K562 (cell line): ENCODE data around the gene TNN. TPM values are rescaled to one million over a fixed set of nuclear protein-coding genes. Genes with fewer than 3 reads are reported as not detected.

Source experiments
- ATAC-seq: fragments of 200-7000 bp; cut with Tn5 transposase; 3 replicates; pipeline ENCODE4 v1.9.1; 2020; ENCODE audit warnings: moderate library complexity
- BruUV-seq: library from RNA; stranded (reverse); fragments of 400-500 nt; replicated peaks from 2 replicates; lab custom pipeline; 2021; lab: Mats Ljungman, UMichigan
- CTCF ChIA-PET: fragments of 300-600 bp; formaldehyde crosslinking; extraction: SDS; loops from one replicate; lab custom pipeline; 2021; ENCODE audit warnings: low intra/inter-chr PET ratio; lab: Yijun Ruan, JAX
- POLR2A ChIA-PET: fragments of 300-600, 350-650 bp; sonication (Branson Sonifier 250); formaldehyde crosslinking; extraction: SDS; loops from one replicate; lab custom pipeline; 2021; ENCODE audit warnings: antibody characterized with exemption, inconsistent platforms; lab: Yijun Ruan, JAX
- DNase-seq, 4 experiments: peaks; one replicate each; pipeline versions ENCODE4 v3.0.0 to v3.0.0-alpha.2; 2011 to 2018; ENCODE audit warnings: low spot score in 3 of 4, mixed read lengths in 3 of 4; ENCODE audit errors: extremely low read depth in 1 of 4
- FAIRE-seq: peaks from 2 replicates; lab custom pipeline; 2011; peaks lifted over from hg19 to GRCh38; lab: Jason Lieb, UNC
- H2AFZ ChIP-seq: 2 replicates; pipeline ENCODE4 v1.6.0; 2011; ENCODE audit warnings: low read depth, low read length, control low read depth, inconsistent platforms
- H3K27ac ChIP-seq: fragments of 200-600 bp; 3 replicates; pipeline ENCODE4 v1.8.0; 2011; ENCODE audit warnings: low read depth, mild to moderate bottlenecking, control low read depth, inconsistent platforms, low read length, moderate library complexity, mixed read lengths; ENCODE audit errors: extremely low read depth
- H3K27me3 ChIP-seq, 2 experiments: fragments of 300-600 bp in 1 of 2; 2 replicates in 1 of 2; 3 replicates in 1 of 2; pipeline versions ENCODE4 v1.6.0 to v1.8.0; 2011; ENCODE audit warnings: inconsistent platforms in 2 of 2, low read length in 2 of 2, mild to moderate bottlenecking in 1 of 2, mixed read lengths in 1 of 2, moderate library complexity in 1 of 2; ENCODE audit not compliant: control insufficient read depth in 2 of 2, insufficient read depth in 2 of 2
- H3K36me3 ChIP-seq: fragments of 300-600 bp; 3 replicates; pipeline ENCODE4 v1.8.0; 2011; ENCODE audit warnings: mild to moderate bottlenecking, low read length, inconsistent platforms; ENCODE audit not compliant: control insufficient read depth, insufficient read depth
- H3K4me1 ChIP-seq, 2 experiments: fragments of 200-600 bp in 1 of 2; replicated peaks in 1 of 2; 2 replicates in 1 of 2; 3 replicates in 1 of 2; pipeline versions ENCODE4 v1.5.1 to v1.8.0; 2011; ENCODE audit warnings: inconsistent platforms in 2 of 2, low read length in 2 of 2, mild to moderate bottlenecking in 1 of 2, mixed read lengths in 1 of 2, moderate library complexity in 1 of 2; ENCODE audit not compliant: control insufficient read depth in 2 of 2, insufficient read depth in 2 of 2
- H3K4me2 ChIP-seq: 2 replicates; pipeline ENCODE4 v1.6.1; 2011; ENCODE audit warnings: low read length, control low read depth, inconsistent platforms, mixed read lengths; ENCODE audit not compliant: insufficient read depth
- H3K4me3 ChIP-seq: fragments of 200-600 bp; sonication (generic), shearing (Covaris generic); 2 replicates; pipeline ENCODE4 v1.5.1; 2016; ENCODE audit warnings: control low read depth, inconsistent platforms
- H3K79me2 ChIP-seq: fragments of 200-600 bp; 3 replicates; pipeline ENCODE4 v1.8.0; 2011; ENCODE audit warnings: low read length, inconsistent platforms; ENCODE audit not compliant: control insufficient read depth, insufficient read depth
- H3K9ac ChIP-seq, 2 experiments: 2 replicates each; pipeline versions ENCODE4 v1.6.0 to v1.6.1; 2011; ENCODE audit warnings: low read depth in 2 of 2, low read length in 2 of 2, control low read depth in 1 of 2, inconsistent platforms in 1 of 2, mild to moderate bottlenecking in 1 of 2, mixed read lengths in 1 of 2; ENCODE audit not compliant: insufficient read depth in 1 of 2
- H3K9me1 ChIP-seq: one replicate; pipeline ENCODE4 v1.6.0; 2011; ENCODE audit warnings: inconsistent platforms, mild to moderate bottlenecking, low read length, moderate library complexity; ENCODE audit not compliant: control insufficient read depth, insufficient read depth
- H3K9me3 ChIP-seq: replicated peaks from 2 replicates; pipeline ENCODE4 v1.5.1; 2011; ENCODE audit warnings: low read depth, low read length, inconsistent platforms; ENCODE audit not compliant: control insufficient read depth, insufficient read depth
- H4K20me1 ChIP-seq: replicated peaks from 2 replicates; pipeline ENCODE4 v1.6.1; 2011; ENCODE audit warnings: low read length, inconsistent platforms, mixed read lengths; ENCODE audit not compliant: control insufficient read depth, insufficient read depth
- PCBP1 ChIP-seq: fragments of 200-400 bp; formaldehyde crosslinking; IDR thresholded peaks from 2 replicates; pipeline ENCODE4 v1.6.1; 2018; ENCODE audit warnings: mild to moderate bottlenecking, low read depth, low read length; ENCODE audit not compliant: poor library complexity, severe bottlenecking
- WGBS: fragments of 100-300 bp; shearing (Covaris generic); methylation state at CpG from one replicate; pipeline ENCODE4 v1.1.6; 2016; ENCODE audit warnings: low coverage, mixed read lengths; ENCODE audit not compliant: insufficient coverage; ENCODE audit errors: missing lambda C conversion rate; 5-methylcytosine and 5-hydroxymethylcytosine counted together
- in situ Hi-C: fragments of 300-500 bp; cut with MboI; formaldehyde crosslinking; loops from 4 replicates; pipeline ENCODE4 v1.15.0; 2018; ENCODE audit warnings: inconsistent platforms, mixed read lengths
- intact Hi-C: fragments of 100-400 bp; cut with micrococcal nuclease; formaldehyde crosslinking; loops from 2 replicates; pipeline ENCODE4 v1.14.2; 2022
- polyA plus RNA-seq, 8 experiments: library from polyadenylated mRNA; depleted of rRNA in 4 of 8; stranded (reverse) in 5 of 8; unstranded in 3 of 8; fragments of >200 nt; fragmentation: Nextera tagmentation in 2 of 8; fragmentation: Illumina TruSeq in 1 of 8; extraction: Ambion mirVana in 2 of 8; extraction: Trizol in 1 of 8; gene quantifications; 2 replicates each; pipeline versions ENCODE4 v1.2.1 to v1.2.3, GENCODE V29; 2011 to 2014; ENCODE audit warnings: inconsistent platforms in 1 of 8, missing spikeins in 1 of 8
- total RNA-seq, 7 experiments: library from RNA; depleted of rRNA in 6 of 7; stranded (reverse); fragments of >200 nt in 6 of 7; fragmentation: Illumina TruSeq in 2 of 7; extraction: Trizol in 2 of 7; gene quantifications; 2 replicates each; pipeline versions ENCODE4 v1.2.1 to v1.2.3, GENCODE V29; 2011 to 2021; ENCODE audit warnings: low replicate concordance in 1 of 7
- TF ChIP-seq, protein P1 (sequence below), 2 experiments: fragments of 450-650 bp in 1 of 2; sonication (generic) in 1 of 2; formaldehyde crosslinking in 1 of 2; IDR thresholded peaks; 2 replicates each; pipeline versions ENCODE4 v1.7.1 to v1.9.0; 2016 to 2022; ENCODE audit warnings: inconsistent platforms in 1 of 2, mild to moderate bottlenecking in 1 of 2, missing genetic modification reagents in 1 of 2

TNN gene
- total and polyA plus RNA-seq, 9 of the 15 experiments (the other 6 are each of a cell fraction or from before 2014, with no cell fraction given) = 0.01 to 0.09 (median 0.07) TPM; not detected in 4

DNA sequence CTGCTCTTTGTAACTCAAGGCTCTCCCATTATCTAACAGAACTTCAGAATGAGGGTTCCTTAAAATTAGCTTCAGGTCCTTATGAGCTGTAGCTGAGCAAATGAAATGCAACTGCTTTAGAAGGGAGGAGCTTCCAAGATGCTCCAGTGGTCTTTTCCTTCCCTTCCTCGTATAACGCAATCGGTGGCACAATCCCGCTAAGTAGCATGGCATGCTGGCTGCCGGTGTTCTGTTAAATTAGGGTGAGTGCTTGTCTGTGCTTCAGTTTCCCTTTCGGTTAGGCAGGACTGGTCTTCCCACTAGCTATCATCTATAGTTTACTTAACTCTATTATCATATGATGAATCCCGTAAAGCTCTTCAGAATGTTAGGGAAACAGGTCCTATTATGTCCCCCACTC is 124.0 kb downstream of the TNN start:
- intact Hi-C loops (no loop called here), in situ Hi-C loops (no loop called here)
- Histone ChIP-seq H4K20me1 (no peaks in the 10 kb centered on the region), H3K27me3 (peaks cover 3 to 4% of the 10 kb centered on the region in 2 experiments; a peak in 3 of 5 replicates), H2AFZ (no peak overlapping the region; the same call in 1 of the 2 replicates), H3K9ac (peak overlapping the region; percentile 8 to 89; a peak in 2 of 4 replicates), H3K36me3 (no peaks in the 10 kb centered on the region), H3K9me1 (peaks cover 2% of the 10 kb centered on the region), H3K79me2 (peaks cover 8% of the 10 kb centered on the region; the same call in 1 of the 3 replicates), H3K4me2 (peak overlapping the region; percentile 85), H3K4me3 (peak overlapping the region; percentile 44), H3K27ac (no peak overlapping the region), H3K9me3 (no peaks in the 10 kb centered on the region), H3K4me1 (peaks cover 15 to 33% of the 10 kb centered on the region in 2 experiments)
- no TSS peak for BruUV-seq
- ATAC-seq (no peak), DNase-seq (no peak), FAIRE-seq (no peak)
- POLR2A ChIA-PET = interaction anchor here (0.7 to 1.6 kb wide), 6 partner anchors 9 to 110 kb away, joined by 3 to 10 read pairs (median 5); no protein-coding TSS in a partner anchor
- no peak for TF ChIP-seq PCBP1
- TF ChIP-seq, protein P1, sequence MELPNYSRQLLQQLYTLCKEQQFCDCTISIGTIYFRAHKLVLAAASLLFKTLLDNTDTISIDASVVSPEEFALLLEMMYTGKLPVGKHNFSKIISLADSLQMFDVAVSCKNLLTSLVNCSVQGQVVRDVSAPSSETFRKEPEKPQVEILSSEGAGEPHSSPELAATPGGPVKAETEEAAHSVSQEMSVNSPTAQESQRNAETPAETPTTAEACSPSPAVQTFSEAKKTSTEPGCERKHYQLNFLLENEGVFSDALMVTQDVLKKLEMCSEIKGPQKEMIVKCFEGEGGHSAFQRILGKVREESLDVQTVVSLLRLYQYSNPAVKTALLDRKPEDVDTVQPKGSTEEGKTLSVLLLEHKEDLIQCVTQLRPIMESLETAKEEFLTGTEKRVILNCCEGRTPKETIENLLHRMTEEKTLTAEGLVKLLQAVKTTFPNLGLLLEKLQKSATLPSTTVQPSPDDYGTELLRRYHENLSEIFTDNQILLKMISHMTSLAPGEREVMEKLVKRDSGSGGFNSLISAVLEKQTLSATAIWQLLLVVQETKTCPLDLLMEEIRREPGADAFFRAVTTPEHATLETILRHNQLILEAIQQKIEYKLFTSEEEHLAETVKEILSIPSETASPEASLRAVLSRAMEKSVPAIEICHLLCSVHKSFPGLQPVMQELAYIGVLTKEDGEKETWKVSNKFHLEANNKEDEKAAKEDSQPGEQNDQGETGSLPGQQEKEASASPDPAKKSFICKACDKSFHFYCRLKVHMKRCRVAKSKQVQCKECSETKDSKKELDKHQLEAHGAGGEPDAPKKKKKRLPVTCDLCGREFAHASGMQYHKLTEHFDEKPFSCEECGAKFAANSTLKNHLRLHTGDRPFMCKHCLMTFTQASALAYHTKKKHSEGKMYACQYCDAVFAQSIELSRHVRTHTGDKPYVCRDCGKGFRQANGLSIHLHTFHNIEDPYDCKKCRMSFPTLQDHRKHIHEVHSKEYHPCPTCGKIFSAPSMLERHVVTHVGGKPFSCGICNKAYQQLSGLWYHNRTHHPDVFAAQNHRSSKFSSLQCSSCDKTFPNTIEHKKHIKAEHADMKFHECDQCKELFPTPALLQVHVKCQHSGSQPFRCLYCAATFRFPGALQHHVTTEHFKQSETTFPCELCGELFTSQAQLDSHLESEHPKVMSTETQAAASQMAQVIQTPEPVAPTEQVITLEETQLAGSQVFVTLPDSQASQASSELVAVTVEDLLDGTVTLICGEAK (IDR thresholded peaks at IDR 0.05) = 0 out of 2 replicates have a peak, but pooled peaks have one; percentile 7
- TF ChIP-seq, protein P1 (CRISPR knock-in tag; IDR thresholded peaks at IDR 0.05) = no peak
- 52% methylated on average over 7 of the region's 7 CpGs for WGBS
- CTCF ChIA-PET = no interaction called here
